HG03571 (cell line): ENCODE results near the gene FOXG1.

ENCODE experiments used
- ATAC-seq: cut with Tn5 transposase; IDR thresholded peaks from one replicate; pipeline ENCODE4 v1.9.1; 2021; ENCODE audit not compliant: unreplicated experiment

The FOXG1 gene

DNA sequence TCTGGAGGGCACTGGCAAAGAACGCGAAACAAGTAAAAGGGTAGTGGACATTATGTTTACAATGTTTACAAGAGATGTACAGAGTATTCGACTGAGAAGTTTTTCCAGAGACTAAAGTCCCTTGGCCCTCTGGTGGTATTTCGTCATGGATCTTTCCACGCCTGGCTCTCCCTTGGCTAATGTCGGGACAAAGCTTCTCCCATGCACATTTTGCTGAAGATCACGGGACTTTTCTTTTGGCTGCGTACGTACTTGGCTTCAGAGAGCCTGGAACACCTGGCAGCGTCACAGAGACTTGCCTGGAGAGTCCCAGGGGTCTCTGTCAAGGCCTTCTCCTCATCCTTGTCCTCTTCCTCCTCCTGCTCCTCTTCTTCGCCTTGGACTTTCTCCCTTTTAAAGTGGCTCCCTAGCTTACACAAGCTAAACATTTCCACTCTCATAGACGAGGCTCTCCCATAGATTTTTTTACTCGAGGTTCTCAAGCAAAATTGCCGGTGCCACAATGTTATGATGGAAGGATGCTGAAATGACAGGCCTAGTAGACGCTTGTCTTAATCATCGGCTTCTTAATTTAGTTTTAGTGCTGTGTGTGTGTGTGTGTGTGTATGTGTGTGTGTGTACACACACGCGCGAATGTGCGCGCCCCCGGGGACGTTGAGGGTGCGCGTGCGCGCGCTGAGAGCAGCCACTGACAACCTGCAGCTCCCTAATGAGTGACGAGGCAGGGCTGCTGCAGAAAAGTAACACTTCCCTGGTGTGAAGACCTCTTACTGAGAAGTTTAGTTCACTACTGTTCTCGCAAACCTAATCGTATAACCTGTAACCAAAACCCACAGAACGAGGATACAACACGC is 4.9 kb upstream of the FOXG1 start:
- ATAC-seq = no peak

DNA sequence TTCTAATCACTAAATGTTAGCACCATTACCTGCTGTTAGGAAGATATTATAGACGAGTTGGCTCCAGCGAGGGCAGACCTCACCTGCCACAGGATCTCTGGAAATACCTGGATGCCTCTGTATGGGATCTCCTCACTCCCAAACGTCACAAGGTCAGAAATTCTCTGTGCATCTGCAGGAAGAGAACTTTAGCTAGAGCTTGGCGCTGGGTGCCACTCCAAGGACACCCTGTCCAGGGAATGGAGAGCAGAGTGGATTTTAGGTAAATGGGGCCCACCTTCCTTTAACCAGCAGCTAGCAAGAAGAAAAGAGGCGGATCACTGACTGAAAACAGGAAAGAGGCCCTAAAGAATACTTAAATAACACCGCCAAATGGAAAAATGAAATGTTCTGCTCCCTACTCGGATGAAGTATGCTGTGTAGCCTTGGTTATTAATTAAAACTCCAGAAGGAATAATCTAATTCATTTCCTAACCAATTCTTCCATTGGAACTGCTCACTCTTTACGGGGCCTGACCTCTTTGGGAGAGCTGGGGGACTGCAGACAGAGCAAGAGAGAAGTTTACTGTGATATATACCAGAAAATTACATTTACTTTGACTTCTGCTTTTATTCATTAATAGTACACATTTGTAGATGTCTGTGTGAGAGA is 4.2 kb upstream of the FOXG1 start:
- no peak for ATAC-seq

DNA sequence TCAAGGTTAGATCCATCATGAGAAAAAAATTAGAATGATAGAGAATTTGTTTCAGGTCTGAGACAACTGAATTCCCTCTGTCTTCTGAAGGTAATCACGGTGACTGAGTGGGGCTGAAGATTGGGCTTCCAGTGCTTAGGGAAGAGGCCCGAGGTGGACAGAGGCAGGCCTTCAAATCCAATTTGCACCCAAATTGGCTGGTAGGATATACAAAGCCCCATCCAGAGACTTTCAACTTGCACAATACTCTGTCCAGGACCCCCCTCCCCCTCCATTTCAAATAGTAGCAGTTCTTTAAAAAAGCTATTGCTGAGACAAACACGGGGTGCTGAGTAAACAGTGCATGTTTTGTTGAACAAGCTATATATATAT is 3.6 kb upstream of the FOXG1 start:
- ATAC-seq = no peak

DNA sequence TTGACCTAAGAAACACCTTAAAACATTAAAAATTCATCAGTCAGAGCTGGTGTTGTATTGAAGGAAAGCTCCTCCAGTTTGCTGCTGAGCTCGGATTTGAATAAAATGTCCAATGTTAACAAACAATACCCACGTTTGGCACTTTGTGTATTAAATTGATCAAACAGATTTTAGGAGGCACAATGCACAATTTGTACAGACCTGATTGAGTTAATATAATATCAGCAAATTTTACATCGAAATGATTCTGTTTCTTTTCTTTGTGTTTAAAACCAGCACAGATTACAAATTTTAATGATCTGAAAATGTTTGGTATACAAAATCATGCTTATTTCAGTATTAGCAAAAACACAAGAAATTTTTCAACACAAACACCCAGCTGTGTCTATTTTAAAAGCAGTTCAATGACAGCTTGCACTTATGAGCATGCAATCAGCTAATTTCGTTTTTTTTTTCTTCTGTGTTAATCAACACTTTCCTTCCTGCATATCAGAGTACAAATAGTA is 2.8 kb upstream of the FOXG1 start:
- no peak for ATAC-seq

DNA sequence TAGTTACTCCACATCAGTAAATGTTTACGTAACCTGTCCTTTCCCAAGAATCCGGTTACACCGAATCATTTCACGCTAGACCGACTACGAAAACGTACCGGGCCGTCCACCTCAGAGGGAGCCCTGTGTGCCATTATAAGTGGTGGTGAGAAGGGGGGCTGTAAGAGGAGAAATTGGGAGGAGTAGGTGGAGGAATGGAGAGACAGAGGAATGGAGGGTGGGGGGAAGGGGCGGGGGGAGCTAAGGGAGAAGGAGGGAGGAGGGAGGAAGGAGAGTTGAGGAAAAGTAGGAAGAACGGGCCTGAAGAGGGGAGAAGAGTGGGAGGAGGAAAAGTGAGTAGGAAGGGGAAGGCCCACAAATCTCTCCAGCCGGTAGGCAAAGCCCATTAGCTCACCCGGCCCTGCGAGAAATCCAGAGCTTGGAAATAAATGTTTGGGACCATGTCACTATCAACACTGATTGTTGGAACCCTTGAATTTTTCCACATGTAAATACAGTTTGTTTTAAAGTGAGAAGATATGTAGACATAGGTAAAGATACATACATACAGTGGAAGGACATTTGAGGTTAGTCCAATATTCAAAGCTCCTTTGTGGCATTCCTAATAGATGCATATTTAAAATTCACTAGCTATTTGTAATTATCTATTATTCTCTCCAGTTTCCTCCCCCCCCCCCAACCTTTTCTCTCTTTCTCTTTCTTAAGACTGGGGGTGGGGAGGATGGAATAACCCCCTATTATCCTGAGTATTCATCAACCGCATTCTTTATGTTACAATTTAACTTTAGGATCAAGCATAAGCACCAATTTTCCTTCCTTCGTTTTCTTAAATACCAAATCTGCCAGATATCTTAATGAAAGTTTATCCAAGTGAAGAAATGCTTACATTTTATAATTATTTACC is 2.1 kb upstream of the FOXG1 start:
- no peak for ATAC-seq

DNA sequence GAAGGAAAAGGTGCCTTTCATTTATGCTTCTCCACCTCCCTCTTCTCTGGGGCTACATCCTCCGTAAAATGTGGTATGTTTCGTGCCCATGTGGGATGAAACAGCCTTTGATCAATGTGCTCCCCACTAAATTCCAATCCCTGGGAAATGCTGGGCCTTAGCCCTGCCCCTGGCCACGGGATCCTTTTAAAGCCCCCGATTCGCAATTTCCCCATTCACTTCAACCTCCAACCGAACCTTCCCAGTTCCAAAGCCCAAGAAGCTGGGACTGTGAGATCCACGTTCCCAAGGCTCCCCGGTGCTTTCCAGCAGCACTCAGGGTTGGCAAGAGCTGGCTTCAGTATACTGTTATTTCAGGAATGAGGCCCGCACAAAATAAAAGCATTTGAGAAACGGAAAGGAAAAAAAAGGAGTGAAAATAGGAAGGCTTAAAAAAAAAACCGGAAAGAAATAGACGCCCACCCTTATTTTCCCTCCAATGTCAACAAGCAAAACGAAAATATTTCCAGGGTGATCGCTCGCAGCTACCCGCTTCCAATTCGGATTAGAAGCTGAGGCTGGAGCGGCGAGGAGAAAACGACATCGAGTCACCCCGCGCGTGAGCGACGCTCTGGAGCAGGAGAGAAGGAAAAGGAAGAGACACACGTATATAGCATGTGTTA is 1.3 kb upstream of the FOXG1 start:
- no peak for ATAC-seq

DNA sequence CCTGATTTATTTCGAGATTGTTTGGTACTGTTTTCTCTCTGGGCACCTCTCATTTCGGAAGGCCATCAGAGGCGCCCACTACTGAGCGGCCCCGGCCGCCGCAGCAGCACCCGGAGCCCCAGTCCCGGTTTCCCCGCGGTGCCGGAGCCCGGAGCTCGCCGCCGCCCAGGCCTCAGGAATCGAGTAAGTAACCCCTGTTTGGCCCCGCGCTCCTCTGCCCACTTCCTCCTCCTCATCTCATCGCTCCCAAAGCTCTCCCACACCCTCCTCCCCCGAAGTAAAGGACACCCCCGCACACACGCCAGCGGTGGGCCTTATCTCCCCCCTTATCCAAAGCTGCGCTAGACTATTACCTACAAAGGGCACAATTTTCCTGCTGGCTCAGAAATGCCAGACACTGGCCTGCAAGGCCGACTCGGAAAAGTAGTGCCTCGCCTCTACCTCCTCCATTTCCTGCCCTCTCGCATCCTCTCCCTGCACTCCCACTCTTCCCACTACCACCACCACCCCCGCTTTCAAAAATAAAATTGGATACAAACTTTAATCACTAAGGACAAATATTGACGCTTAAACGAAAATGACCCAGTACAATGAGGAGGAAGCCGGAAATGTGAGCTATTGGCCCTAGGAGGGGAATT is 637 bp upstream of the FOXG1 start:
- no peak for ATAC-seq

DNA sequence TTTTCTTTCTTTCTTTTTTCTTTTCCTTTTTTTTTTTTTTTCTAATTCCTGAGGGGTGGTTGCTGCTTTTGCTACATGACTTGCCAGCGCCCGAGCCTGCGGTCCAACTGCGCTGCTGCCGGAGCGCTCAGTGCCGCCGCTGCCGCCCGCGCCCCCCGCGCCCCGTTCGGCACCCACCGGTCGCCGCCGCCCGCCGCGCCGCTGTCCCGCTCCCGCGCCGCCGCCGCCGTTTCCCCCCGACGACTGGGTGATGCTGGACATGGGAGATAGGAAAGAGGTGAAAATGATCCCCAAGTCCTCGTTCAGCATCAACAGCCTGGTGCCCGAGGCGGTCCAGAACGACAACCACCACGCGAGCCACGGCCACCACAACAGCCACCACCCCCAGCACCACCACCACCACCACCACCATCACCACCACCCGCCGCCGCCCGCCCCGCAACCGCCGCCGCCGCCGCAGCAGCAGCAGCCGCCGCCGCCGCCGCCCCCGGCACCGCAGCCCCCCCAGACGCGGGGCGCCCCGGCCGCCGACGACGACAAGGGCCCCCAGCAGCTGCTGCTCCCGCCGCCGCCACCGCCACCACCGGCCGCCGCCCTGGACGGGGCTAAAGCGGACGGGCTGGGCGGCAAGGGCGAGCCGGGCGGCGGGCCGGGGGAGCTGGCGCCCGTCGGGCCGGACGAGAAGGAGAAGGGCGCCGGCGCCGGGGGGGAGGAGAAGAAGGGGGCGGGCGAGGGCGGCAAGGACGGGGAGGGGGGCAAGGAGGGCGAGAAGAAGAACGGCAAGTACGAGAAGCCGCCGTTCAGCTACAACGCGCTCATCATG is 654 bp downstream of the FOXG1 start:
- ATAC-seq = no peak

DNA sequence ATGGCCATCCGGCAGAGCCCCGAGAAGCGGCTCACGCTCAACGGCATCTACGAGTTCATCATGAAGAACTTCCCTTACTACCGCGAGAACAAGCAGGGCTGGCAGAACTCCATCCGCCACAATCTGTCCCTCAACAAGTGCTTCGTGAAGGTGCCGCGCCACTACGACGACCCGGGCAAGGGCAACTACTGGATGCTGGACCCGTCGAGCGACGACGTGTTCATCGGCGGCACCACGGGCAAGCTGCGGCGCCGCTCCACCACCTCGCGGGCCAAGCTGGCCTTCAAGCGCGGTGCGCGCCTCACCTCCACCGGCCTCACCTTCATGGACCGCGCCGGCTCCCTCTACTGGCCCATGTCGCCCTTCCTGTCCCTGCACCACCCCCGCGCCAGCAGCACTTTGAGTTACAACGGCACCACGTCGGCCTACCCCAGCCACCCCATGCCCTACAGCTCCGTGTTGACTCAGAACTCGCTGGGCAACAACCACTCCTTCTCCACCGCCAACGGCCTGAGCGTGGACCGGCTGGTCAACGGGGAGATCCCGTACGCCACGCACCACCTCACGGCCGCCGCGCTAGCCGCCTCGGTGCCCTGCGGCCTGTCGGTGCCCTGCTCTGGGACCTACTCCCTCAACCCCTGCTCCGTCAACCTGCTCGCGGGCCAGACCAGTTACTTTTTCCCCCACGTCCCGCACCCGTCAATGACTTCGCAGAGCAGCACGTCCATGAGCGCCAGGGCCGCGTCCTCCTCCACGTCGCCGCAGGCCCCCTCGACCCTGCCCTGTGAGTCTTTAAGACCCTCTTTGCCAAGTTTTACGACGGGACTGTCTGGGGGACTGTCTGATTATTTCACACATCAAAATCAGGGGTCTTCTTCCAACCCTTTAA is 1.5 kb downstream of the FOXG1 start:
- ATAC-seq = no peak

DNA sequence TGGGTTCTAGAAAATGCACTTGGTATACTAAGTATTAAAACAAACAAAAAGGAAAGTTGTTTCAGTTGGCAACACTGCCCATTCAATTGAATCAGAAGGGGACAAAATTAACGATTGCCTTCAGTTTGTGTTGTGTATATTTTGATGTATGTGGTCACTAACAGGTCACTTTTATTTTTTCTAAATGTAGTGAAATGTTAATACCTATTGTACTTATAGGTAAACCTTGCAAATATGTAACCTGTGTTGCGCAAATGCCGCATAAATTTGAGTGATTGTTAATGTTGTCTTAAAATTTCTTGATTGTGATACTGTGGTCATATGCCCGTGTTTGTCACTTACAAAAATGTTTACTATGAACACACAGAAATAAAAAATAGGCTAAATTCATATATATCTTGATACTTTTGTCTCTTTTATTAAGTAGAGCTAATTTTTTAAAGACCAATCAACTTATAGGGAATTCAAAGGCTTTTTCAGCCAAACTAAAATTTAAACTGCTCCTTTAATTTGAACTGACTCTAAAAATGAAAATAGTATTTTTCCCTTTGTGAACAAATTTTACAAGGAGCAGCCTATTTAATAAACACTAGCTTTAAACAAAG is 2.8 kb downstream of the FOXG1 start:
- ATAC-seq = no peak

DNA sequence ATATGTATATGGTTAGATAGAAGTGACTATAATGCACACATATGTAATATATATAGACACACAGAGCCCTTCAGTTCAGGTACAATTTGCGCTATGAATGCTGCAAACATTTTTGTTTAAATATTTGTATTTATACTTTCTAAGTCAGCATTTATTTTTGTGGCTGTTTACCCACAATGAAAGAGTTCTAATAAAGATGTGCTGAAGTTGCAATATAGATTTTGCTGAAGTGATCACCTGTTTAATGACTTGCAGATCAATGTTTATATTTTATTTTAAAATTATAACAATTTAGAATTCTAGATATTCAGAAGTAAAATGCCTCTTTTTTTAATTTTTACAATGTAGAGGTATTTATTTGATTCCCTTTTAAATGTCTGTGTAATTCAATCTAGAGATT is 3.5 kb downstream of the FOXG1 start:
- ATAC-seq = no peak

DNA sequence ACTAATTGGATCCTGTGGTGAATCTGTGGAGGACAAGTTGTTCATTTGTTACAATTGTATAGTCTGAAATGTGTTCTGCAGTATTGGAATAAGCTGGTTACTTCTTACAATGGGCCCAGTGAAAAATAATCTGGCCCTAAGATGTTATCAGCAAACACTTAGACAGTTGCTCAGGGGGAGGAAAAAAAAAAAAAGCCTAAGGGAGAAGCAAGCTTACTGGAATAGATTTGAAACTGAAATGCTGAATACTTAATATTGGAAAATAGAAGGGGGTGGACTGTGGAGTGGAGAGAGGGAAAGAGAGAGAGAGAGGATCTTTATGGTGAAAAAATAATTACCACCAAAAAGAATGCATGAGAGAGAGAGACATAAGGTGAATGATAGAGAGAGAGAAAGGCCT is 4.0 kb downstream of the FOXG1 start:
- no peak for ATAC-seq

DNA sequence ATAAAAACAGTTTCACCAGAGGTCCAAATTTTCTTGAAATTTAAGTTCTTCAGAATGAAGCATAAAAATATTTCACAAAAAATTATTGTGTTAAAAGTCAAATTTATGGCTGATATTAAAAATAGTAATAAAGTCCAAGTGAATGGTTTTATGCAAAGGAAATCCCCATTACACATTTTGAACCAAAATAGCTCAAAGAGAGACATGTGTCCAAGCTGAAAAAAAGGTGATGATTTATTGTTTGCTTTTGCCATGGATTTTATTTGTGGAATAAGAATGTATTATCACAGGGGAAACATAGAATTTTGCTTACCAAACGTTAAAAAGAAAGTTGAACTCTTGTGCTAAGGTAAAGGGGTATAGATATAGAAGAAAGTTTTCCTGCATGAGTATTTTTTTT is 4.6 kb downstream of the FOXG1 start:
- ATAC-seq = no peak

DNA sequence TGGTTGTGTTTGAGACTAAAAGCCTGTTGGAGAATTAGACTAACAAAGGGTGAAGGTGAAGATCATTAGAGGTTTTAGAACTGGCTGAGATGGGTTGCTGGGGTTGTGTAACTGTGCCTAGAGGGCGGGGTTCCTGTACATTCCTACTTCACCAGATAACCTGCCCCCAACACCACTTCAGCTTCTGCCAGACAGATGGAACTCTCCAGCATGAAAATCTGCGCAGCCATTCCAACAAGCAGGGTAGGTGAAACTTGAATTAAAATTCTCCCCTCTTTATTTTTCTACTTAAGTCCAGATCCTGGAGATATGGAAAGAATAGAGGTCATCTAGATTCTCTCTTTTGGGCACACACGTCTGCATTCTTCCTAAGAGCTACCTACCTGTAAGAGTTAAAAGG is 6.0 kb downstream of the FOXG1 start:
- no peak for ATAC-seq

DNA sequence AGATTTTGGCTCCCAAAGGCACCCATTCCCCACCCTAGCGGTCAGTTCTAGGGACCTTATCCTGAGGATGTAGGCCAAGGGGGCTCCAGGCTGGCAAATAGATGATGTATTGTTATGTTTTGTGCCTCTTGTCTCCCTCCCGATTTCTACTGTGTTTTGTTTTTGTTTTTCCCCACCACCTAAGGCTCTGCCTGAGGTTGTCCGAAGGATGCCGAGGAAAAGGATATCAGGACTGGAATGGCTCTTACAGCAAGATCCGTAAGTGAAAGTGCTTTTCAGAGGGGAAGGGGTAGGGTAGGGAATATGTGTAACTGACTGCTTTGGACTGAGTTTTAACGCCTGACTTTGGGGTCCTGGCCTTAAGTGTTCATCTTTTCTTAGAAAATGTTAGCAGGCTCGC is 6.6 kb downstream of the FOXG1 start:
- ATAC-seq = no peak

DNA sequence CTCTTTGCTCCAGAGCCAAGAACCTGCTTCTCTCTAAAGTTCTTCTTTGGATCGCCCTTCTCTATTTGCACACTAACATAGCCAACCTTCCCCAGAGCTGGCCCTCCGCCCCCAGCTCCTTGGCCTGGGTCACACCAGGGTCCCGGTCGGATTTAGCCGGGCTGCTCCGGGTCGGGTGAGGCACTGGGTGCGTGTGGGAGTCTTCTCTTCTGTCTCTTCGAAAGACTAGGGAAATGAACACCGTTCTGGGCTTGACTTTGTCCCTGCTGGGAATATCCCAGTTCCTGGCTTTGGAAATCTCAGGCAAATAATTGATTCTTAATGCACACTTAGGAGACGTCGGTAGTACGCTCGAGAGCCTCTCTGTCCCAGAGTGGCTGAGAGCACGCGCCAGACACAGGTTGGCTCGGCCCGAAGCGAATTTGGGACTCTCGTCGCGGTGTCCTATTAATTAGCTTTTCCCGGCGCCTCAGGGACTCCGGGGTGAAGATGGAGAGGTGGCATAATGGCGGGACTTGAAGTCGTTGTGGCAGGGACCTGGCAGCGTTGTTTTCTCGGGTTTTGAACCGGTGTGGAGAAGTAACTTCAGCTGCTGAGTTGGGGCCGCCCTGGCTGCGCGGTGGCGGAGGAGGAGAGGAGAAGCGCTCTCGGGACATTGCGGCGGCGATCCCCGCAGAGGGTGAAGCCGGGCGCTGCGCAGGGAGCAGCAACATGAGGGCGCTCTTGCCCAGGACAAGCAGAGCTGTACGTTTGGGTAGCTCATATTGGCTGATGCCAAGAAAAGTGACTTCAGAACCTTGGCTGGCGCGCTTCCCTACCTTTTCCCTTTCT is 7.5 kb downstream of the FOXG1 start:
- no peak for ATAC-seq
